ENCODE measurements around the gene SEC14L2.

SEC14L2 gene

DNA sequence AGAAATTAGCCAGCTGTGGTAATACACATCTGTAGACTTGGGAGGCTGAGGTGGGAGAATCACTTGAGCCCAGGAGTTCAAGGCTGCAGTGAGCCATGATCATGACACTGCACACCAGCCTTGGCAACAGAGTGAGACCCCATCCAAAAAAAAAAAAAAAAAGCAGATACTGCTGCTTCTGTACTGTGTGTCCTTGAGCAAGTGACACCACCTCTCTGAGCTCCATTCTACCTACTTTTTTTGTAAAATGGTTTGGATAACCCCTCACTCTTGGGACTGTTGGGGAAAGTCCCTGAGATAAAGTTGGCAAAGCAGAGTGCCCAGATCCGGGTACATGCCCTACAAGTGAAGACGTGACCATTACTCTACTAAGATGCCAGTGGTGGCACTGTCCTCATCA lies 72.3 kb downstream of the SEC14L2 start:
- no peak for DNase-seq (ENCODE audit: low read depth)
- H3K4me3 ChIP-seq (replicated peaks; ENCODE audit: low read depth, low read length): no peak overlapping the region
- TF ChIP-seq, protein P1, sequence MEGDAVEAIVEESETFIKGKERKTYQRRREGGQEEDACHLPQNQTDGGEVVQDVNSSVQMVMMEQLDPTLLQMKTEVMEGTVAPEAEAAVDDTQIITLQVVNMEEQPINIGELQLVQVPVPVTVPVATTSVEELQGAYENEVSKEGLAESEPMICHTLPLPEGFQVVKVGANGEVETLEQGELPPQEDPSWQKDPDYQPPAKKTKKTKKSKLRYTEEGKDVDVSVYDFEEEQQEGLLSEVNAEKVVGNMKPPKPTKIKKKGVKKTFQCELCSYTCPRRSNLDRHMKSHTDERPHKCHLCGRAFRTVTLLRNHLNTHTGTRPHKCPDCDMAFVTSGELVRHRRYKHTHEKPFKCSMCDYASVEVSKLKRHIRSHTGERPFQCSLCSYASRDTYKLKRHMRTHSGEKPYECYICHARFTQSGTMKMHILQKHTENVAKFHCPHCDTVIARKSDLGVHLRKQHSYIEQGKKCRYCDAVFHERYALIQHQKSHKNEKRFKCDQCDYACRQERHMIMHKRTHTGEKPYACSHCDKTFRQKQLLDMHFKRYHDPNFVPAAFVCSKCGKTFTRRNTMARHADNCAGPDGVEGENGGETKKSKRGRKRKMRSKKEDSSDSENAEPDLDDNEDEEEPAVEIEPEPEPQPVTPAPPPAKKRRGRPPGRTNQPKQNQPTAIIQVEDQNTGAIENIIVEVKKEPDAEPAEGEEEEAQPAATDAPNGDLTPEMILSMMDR (IDR thresholded peaks at IDR 0.05; ENCODE audit: low read length, missing control alignments): no peak

DNA sequence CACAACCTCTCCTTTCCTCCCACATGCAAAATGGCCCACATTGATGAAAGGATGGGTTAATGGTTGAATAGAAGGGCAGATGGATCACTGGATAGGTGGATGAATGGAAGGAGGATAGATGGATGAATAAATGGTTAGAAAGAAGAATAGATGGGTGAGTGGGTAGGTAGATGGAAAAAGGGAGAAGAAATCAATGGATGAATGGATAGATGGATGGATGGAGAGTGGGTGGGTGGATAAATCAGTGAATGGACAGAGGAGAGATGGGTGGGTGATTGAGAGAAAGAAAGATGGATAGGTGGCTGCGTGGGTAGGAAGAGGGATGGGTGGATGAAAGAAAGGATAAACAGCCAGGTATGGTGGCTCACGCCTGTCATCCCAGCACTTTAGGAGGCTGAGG lies 73.8 kb downstream of the SEC14L2 start:
- no peak overlapping the region for H3K4me3 ChIP-seq (replicated peaks; ENCODE audit: low read depth, low read length)
- TF ChIP-seq, protein P1 (IDR thresholded peaks at IDR 0.05; ENCODE audit: low read length, missing control alignments): no peak
- DNase-seq (ENCODE audit: low read depth): no peak

DNA sequence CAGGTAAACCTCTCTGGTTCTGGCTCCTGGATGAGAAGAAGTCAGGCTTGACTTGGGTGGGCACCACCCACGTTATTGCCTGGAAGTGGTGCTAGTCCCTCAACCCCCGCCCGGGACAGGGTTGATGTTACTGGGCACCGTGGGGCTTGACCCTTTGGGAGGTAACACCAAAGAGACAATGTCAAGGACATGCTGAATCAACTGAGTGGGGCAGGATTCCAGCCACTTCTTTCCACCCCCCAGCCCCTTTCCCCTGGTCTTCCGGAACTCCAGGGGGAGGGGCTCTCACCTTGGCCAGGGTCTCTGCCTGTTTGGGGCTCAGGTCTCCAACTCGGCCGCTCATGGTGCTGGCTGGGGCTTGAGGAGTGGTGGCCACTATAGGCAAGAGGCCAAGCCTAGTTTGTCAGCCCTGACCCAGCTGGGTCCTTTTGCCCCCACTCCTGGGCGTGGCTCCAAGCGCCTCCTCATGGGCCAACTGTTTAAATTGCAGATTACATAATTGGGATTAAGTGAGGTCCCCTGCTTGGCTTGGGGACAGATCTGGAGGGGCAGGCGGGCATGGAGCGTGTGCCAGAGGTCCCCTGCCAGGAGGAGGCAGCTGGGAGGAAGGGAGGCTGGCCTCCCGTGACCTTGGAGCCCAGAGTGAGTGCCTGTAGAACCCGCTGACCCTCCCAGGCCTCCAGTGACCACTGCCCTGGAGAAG lies 74.9 kb downstream of the SEC14L2 start, which contains the start of gene SEC14L3:
Gene SEC14L3 (minus strand): TSS at position 402 of the 703 bp plus-strand sequence. CDS start 59 bp downstream, at position 343.
- no peak for DNase-seq (ENCODE audit: low read depth)
- TF ChIP-seq, protein P1 (IDR thresholded peaks at IDR 0.05; ENCODE audit: low read length, missing control alignments): no peak
- no peak within 1 kb of the TSS for H3K4me3 ChIP-seq (replicated peaks; ENCODE audit: low read depth, low read length)

DNA sequence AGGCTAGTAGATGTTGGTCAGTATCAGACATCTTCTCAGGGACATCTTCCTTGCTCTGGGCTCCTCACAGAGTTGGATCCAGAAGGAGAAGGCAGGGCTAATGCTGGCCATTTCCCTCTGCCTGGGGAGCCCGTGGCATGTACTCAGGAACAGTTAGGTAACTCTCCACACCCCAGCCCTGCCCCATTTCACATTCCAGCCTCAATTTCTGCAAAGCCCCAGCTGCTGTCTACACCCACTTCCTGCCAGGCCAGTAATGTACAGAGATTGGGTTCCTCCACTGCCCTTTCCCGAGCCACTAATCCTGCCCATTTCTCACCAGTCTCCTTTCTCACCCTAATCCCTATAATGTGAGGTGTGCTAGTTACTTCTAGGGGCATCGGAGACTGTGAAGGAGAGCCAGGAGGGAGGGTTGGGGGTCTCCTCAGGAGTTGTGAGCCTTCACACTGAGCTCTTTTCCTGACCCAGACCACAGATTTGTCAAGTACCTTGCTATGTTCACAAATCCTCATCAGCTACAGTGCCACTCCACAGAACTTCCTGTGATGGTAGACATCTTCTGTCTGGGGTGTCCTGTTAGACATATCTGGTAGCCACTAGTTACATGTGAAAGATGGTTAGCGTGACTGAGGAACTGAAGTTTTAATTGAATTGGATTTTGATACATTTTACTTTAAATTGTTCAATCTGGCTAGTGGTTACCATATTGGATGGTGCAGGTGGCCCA lies 76.3 kb downstream of the SEC14L2 start:
- DNase-seq (ENCODE audit: low read depth): no peak
- H3K4me3 ChIP-seq (replicated peaks; ENCODE audit: low read depth, low read length): no peak overlapping the region
- TF ChIP-seq, protein P1 (IDR thresholded peaks at IDR 0.05; ENCODE audit: low read length, missing control alignments): no peak

DNA sequence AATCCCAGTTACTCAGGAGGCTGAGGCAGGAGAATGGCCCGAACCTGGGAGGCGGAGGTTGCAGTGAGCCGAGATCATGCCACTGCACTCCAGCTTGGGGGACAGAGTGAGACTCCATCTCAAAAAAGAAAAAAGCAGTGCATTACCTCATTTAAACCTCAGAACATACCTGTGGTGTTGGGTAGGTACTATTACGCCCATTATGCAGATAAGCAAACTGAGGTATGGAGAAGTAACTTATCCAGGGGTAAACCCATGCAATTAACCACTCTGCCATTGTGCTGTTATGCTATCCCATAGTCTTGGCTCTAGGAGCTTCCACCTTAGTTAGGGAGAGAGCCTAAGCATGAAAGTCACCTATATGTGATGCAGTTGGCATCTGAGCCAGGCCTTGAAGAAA lies 77.3 kb downstream of the SEC14L2 start:
- DNase-seq (ENCODE audit: low read depth): no peak
- TF ChIP-seq, protein P1 (IDR thresholded peaks at IDR 0.05; ENCODE audit: low read length, missing control alignments): no peak
- H3K4me3 ChIP-seq (replicated peaks; ENCODE audit: low read depth, low read length): no peak overlapping the region

Measured in fibroblast of pulmonary artery (primary cell).